Right atrium auricular region (tissue), 2 donors: ENCODE data around the gene DUSP28. TPM values are rescaled to one million over a fixed set of nuclear protein-coding genes. Genes with fewer than 3 reads are reported as not detected.

ENCODE experiments used
- DNase-seq: peaks from one replicate; pipeline ENCODE4 v3.0.0-alpha.2; 2019; ENCODE audit warnings: low spot score
- H3K27ac ChIP-seq, 2 donors: fragments of 200-600 bp; sonication (generic); 1 replicate in 1 of 2; 2 replicates in 1 of 2; pipeline ENCODE4 v1.5.1; 2016 to 2019
- H3K27me3 ChIP-seq, 2 donors: fragments of 200-600 bp; sonication (generic); one replicate each; pipeline versions ENCODE4 v1.5.1 to v1.6.0; 2017 to 2019
- H3K36me3 ChIP-seq: fragments of 200-600 bp; sonication (generic); one replicate; pipeline ENCODE4 v1.5.1; 2016
- H3K4me1 ChIP-seq, 2 donors: fragments of 200-600 bp; sonication (generic); one replicate each; pipeline versions ENCODE4 v1.5.1 to v1.6.0; 2017 to 2019
- H3K4me3 ChIP-seq, 2 donors: fragments of 200-600 bp; sonication (generic); 1 replicate in 1 of 2; 2 replicates in 1 of 2; pipeline ENCODE4 v1.5.1; 2017 to 2019; ENCODE audit warnings: mild to moderate bottlenecking in 1 of 2, moderate library complexity in 1 of 2
- H3K9me3 ChIP-seq, 2 donors: fragments of 200-600 bp; sonication (generic); one replicate each; pipeline ENCODE4 v1.5.1; 2019
- CTCF ChIP-seq, 2 donors: fragments of 200-600 bp; sonication (generic); IDR thresholded peaks; one replicate each; pipeline ENCODE4 v1.5.1; 2019; ENCODE audit warnings: antibody characterized with exemption in 2 of 2
- total RNA-seq, 2 donors: library from RNA; depleted of rRNA; stranded (reverse); fragments of >200 nt; gene quantifications; one replicate each; pipeline ENCODE4 v1.1.0, GENCODE V29; 2016

Gene DUSP28
- total RNA-seq, 2 donors from 2014 or later: 12.0 to 17.5 TPM

GRCh38 chr2:240582781-240583180 lies 22.6 kb downstream of the DUSP28 start:
- DNase-seq: no peak
- no peaks in the 10 kb centered on the region for H3K9me3 ChIP-seq
- TF ChIP-seq CTCF (IDR thresholded peaks at IDR 0.05): no peak
- peaks cover 0 to 49% of the 10 kb centered on the region in 2 donors for H3K4me1 ChIP-seq
- H3K36me3 ChIP-seq: peaks cover 4% of the 10 kb centered on the region
- no peak overlapping the region for H3K27ac ChIP-seq
- no peaks in the 10 kb centered on the region for H3K27me3 ChIP-seq
- no peak overlapping the region for H3K4me3 ChIP-seq

GRCh38 chr2:240583774-240584173 lies 23.6 kb downstream of the DUSP28 start:
- no peak for DNase-seq
- TF ChIP-seq CTCF (IDR thresholded peaks at IDR 0.05): no peak
- Histone ChIP-seq H3K4me3 (no peak overlapping the region), H3K4me1 (peaks cover 0 to 57% of the 10 kb centered on the region in 2 donors), H3K27ac (no peak overlapping the region), H3K9me3 (no peaks in the 10 kb centered on the region), H3K27me3 (no peaks in the 10 kb centered on the region), H3K36me3 (no peaks in the 10 kb centered on the region)

- Histone ChIP-seq H3K9me3 (no peaks in the 10 kb centered on the region), H3K36me3 (no peaks in the 10 kb centered on the region), H3K27me3 (no peaks in the 10 kb centered on the region), H3K4me3 (no peak overlapping the region), H3K4me1 (peaks cover 0 to 50% of the 10 kb centered on the region in 2 donors), H3K27ac (no peak overlapping the region)
- TF ChIP-seq CTCF (IDR thresholded peaks at IDR 0.05): no peak
- DNase-seq: no peak
Observed at GRCh38 chr2:240584486-240585031, 24.4 kb downstream of the DUSP28 start.

- no peak for DNase-seq
- Histone ChIP-seq H3K36me3 (peaks cover 3% of the 10 kb centered on the region), H3K4me3 (peak overlapping the region; percentile 85 to 97), H3K9me3 (no peaks in the 10 kb centered on the region), H3K27ac (peak overlapping the region in 1 of 2 donors; percentile 98), H3K4me1 (peaks cover 0 to 48% of the 10 kb centered on the region in 2 donors), H3K27me3 (no peaks in the 10 kb centered on the region)
- TF ChIP-seq CTCF (IDR thresholded peaks at IDR 0.05): no peak
Observed at GRCh38 chr2:240585101-240585500, 24.9 kb downstream of the DUSP28 start.

- no peaks in the 10 kb centered on the region for H3K27me3 ChIP-seq
- peak overlapping the region; percentile 97 to 98 for H3K27ac ChIP-seq
- H3K4me3 ChIP-seq: peak overlapping the region; percentile 85 to 97
- H3K4me1 ChIP-seq: peaks cover 0 to 45% of the 10 kb centered on the region in 2 donors
- no peaks in the 10 kb centered on the region for H3K9me3 ChIP-seq
- no peak for DNase-seq
- no peak for TF ChIP-seq CTCF (IDR thresholded peaks at IDR 0.05)
- H3K36me3 ChIP-seq: peaks cover 4% of the 10 kb centered on the region
Observed at GRCh38 chr2:240585681-240586197, 25.6 kb downstream of the DUSP28 start.
